ENCODE data around the gene PAK1.

The PAK1 gene

DNA sequence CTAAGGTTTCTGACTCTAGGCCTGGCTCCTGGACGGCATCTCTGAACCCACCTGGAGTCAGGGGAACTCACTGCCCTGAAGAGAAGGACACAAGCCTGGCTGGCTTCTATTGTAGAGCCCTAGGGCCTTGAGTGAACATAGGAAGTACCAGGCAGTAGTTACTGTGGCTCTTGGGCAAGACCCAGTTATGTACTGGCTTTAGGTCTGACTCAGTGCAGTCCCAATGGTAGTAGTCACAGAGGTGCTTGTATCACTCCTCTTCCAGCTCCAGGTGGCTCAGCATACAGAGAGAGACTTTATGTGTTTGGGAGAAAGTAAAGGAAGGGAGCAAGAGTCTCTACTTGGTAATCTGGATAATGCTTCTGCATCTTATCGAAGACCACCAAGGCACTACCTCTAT is 13.9 kb upstream of the PAK1 start:
- H3K4me3 ChIP-seq (ENCODE audit: low read depth, low read length): no peak overlapping the region
- TF ChIP-seq, protein P1, sequence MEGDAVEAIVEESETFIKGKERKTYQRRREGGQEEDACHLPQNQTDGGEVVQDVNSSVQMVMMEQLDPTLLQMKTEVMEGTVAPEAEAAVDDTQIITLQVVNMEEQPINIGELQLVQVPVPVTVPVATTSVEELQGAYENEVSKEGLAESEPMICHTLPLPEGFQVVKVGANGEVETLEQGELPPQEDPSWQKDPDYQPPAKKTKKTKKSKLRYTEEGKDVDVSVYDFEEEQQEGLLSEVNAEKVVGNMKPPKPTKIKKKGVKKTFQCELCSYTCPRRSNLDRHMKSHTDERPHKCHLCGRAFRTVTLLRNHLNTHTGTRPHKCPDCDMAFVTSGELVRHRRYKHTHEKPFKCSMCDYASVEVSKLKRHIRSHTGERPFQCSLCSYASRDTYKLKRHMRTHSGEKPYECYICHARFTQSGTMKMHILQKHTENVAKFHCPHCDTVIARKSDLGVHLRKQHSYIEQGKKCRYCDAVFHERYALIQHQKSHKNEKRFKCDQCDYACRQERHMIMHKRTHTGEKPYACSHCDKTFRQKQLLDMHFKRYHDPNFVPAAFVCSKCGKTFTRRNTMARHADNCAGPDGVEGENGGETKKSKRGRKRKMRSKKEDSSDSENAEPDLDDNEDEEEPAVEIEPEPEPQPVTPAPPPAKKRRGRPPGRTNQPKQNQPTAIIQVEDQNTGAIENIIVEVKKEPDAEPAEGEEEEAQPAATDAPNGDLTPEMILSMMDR (IDR thresholded peaks at IDR 0.05; ENCODE audit: control insufficient read depth, extremely low read depth, insufficient read depth): no peak
- DNase-seq (ENCODE audit: low read depth): no peak

DNA sequence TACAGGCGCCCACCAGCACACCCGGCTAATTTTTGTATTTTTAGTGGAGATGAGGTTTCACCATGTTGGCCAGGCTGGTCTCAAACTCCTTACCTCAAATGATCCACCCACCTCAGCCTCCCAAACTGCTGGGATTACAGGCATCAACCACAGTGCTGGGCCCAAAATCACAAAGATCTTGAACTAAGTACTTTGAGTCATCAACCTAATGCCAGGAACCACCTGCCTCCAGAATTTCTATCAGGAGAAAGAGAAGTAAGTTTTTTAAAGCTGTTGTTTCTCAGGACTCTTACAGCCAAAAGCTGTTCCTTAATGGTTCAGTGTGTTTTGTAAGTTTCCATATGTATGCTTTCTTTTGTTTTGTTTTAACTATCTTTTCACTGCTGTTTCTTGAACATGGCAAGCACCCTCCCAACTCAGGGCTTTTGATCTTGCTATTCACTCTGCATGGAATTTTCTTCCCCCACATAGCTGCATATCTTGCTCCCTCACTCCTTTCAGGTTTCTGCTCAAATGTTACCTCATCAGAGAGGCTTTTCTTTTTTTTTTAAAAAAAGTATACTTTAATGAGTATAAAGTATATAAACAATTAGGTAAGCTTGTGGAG is 6.0 kb upstream of the PAK1 start:
- TF ChIP-seq, protein P1 (IDR thresholded peaks at IDR 0.05; ENCODE audit: control insufficient read depth, extremely low read depth, insufficient read depth): no peak
- no peak for DNase-seq (ENCODE audit: low read depth)
- H3K4me3 ChIP-seq (ENCODE audit: low read depth, low read length): no peak overlapping the region

DNA sequence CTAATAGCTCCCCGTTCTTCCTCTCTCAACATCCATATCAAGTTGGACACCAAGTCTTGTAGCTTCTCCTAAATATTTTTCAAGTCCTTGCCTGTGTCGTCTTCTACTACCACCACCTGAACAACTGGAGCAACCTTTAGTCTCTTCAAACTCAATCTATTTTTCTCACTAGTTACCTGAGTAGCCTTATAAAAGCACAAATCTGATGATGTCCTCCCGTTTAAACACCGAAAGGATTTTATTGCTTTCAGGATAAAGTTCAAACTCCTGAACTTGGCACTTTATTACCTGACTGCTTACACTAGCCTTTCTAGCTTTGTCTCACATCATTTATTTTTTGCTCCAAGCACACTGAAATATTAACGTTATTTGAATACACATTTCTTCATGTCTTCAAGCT is 1.3 kb upstream of the PAK1 start:
- H3K4me3 ChIP-seq (ENCODE audit: low read depth, low read length): no peak overlapping the region
- TF ChIP-seq, protein P1 (IDR thresholded peaks at IDR 0.05; ENCODE audit: control insufficient read depth, extremely low read depth, insufficient read depth): no peak

DNA sequence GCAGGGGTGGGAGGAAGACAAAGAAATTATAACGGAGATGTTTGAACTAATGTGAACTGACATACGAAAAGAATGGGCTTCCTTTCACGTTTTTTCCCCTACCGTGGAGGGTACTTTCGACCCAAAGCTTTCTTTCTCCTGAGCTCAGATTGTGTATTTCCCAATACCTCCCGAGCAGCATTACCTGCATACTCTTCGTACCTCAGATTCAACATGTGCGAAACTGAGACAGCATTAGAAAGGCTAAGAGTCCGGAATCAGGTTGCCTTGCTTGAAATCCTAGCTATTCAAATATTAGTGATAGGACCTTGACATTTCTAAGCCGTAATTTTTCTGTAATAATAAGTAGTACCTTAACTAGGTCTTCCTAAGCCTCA is 778 bp upstream of the PAK1 start:
- TF ChIP-seq, protein P1 (IDR thresholded peaks at IDR 0.05; ENCODE audit: control insufficient read depth, extremely low read depth, insufficient read depth): no peak
- H3K4me3 ChIP-seq (ENCODE audit: low read depth, low read length): no peak overlapping the region
- DNase-seq (ENCODE audit: low read depth): no peak

More for the DNA sequence above, 1.3 kb upstream of the PAK1 start:
- no peak for DNase-seq (ENCODE audit: low read depth)

DNA sequence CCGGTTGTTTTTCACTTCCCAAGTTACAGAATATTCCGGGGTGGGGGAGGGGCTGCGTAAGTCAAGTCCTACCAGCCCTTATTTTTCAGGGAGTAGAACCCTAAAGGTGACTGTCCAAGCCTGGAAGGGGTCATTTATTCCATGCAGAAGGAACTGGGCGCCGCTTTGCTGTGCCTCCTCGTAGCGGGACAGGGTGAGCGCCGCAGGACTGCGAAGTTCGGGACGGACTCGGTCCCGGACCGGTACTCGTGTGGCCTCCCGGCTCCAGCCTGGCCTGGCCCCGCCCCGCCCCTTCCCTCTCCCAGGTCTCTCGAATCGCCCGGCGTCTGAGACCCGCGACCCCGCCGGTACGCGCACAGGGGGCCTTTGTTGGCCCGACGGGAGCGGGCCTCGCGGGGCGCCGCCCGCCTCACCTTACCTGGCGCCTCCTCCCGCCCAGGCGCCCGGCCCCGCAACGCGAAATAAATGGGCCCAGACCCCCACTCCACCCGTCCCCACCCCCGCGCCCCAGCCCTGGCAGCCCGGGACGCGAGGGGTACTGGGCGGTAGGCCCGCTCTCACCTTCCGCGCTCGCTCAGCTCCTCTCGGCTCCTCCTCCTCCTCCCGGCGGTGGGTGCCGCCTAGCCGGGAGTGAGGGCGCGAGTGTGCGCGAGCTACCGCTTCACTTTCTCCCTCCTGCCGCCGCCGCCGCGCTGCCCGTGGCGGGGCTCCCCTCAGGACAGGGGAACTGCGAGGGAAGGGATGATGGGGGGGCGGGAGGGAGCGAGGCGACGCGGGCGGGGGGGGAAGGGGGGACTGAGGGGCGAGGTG is 698 bp downstream of the PAK1 start:
- DNase-seq (ENCODE audit: low read depth): no peak
- H3K4me3 ChIP-seq (ENCODE audit: low read depth, low read length): no peak overlapping the region
- TF ChIP-seq, protein P1 (IDR thresholded peaks at IDR 0.05; ENCODE audit: control insufficient read depth, extremely low read depth, insufficient read depth): no peak

DNA sequence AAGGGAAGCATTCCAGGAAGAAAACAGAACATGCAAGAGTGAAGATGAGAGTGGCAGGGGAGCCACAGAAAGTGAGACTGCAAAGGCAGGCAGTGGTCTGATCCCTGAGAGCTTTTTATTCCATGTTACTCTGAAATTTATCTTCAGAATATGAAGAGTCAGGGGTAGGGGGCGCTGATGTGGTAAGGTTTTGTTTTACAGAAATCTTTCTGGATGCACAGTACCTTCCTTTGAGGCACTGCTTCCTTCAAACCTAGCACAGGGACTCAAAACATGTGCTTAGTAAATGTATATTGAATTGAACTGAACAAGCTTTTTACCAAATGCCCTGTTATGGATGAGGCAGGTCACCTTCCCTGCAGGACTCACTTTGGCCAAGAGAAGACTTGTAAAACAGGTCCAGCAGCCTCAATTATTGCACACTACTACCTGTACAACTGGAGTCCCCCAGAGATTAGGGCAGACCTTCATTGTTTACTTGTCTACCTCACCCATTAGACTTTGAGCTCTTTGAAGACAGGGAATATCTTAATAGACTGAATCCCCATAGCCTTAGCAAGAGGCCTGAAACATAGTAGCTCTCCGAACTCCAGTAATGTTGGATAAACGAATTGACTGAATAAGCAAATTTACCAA is 2.2 kb downstream of the PAK1 start:
- TF ChIP-seq, protein P1 (IDR thresholded peaks at IDR 0.05; ENCODE audit: control insufficient read depth, extremely low read depth, insufficient read depth): peak; percentile 24; the same call in 1 of the 2 replicates
- DNase-seq (ENCODE audit: low read depth): peak; percentile 61
- no peak overlapping the region for H3K4me3 ChIP-seq (ENCODE audit: low read depth, low read length)
